Measurements from ENCODE around the gene HTATSF1.

The HTATSF1 gene

DNA sequence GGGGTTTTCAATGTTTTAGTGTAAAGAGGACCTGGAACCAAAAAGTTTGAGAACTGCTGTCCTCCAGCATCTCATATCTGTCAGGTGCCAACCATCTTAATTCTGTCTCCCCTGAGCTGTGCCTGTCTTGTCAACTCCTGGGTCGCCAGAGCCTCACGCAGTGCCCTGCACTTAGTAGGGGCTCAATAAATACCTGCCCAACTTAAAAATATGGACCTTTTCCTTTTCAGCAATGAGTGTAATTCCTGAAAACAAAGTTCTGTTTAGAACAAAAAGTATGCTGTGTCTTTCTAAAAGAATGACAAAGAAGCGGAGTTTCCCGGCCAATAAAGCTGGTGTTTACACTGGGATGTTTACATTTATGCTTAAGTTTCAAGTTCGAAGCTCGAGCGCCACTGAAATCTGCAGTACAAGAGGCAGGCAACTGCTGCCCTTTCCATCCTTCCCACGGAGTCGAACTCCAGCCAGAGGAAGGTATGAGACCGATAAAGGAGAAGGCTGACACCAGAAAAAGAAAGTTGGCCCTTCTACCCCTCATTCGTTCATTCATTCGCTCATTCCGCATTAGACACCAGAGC lies 1.1 kb upstream of the HTATSF1 start:
- peak overlapping the region; percentile 91 for H3K27ac ChIP-seq
- no peak for DNase-seq (ENCODE audit: low read depth, low spot score)

DNA sequence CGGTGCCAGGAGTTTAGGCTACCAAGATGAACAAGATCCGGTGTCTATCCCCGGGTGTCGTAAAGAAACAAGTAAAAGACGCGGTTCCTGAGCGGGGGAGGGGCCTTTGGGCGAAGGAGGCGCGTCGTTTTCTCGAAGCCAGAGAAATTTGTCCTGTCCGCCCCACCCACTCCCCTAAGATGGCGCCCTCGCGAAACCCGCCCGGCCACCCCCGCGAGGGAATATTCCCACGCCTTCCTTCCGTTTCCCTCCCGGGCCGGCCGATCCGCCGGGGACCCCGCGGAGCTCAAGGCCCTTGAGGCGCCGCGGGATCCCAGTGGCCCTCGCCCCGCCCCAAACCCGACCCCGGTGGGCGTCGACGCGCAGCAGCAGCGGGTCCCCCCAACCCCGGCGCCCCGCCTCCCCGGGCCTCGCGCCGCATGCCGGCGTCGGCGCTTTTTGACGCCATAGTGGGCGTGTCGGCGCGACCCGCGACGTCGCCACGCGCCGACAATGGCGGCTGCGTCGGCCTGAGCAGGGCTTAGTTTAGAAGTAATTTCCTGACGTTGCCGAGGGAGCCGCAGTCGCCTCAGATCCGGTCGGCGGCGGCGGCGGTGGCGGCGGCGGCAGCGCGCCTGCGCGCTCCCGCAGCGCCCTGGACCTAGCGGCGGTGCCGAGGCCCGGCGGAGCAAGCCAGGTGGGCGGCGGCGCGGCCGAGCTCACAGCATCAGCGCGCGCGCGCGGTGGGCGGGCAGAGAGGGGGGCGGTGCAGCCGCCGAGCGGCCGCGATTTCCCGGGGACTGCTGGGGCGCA lies 432 bp upstream of the HTATSF1 start:
- DNase-seq (ENCODE audit: low read depth, low spot score), result peak; percentile 18
- H3K27ac ChIP-seq, result peak overlapping the region; percentile 91

DNA sequence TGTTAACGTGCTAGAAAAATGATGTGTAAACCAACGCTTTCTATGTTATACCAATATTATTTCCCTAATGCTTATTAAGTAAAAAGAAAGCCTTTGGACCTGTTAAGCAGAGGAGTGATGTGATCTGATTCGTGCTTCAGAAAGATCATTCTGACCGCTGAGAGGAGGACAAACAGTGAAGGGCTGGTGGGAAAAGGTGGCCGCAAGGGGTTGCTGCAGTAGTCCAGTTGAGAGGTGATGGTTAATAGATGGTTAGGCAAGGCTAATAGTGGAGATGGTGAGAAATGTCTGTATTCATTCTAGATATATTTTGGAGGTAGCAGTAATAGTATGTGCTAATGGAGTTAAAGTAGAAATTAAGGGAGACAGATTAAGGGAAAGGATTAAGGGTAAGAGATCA lies 21.7 kb downstream of the HTATSF1 start:
- no peak overlapping the region for H3K27ac ChIP-seq
- no peak for DNase-seq (ENCODE audit: low read depth, low spot score)

DNA sequence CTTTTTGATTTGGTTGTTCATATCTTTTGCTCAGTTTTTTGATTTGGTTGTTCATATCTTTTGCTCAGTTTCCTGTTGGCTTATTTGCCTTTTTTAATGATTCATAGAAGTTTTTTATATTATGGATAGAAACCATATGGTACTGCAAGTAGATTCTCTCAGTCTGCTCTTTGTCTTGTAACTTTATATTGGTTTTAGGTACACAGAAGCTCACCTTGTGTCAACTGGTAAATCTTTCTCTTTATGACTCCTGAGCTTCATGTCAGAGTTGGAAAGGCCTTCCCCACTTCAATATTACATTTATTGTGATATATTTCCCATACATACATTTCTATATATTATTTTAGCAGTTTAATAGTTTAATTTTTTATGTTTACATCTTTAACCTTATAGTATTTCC lies 26.4 kb downstream of the HTATSF1 start:
- no peak for DNase-seq (ENCODE audit: low read depth, low spot score)
- no peak overlapping the region for H3K27ac ChIP-seq

DNA sequence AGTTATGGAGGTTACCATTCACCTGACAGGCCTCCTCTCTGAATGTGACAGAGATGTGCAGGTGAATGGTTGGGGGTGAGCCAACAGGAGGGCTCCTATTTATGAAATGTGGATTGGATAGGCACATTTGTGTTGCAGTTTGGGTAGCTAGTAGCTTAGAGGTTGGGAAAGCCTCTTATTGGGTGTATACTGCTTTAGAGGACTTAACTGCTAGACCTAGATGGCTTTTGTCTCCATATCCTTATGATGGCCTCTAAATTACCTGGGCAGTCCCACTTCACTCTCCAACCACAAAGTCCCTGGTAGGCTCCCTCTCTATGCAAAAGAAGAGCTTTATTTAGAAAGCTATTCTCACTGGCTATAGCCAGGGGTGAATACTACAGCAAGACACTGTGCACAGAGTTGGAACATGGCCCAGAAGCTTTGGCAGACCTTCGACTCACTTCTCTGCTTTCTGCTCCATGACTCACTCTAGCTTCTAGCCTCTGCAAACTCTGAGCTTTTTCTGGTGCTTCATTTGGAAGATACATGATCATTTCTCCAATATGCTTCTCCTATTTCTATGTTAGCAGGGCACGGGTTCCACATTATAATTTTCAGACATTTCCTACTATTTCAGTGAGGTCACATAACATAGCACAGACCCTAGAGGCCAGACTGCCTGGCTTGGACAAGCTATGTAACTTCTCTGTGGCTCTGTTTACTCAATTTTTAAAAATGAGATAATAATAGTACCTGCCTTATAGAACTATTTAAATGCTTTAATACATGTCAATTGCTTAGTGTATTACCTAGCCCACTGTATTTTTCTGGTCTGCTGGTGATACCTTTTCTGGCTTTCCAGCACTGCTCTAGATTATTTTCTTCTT lies 28.6 kb downstream of the HTATSF1 start:
- no peak overlapping the region for H3K27ac ChIP-seq
- DNase-seq (ENCODE audit: low read depth, low spot score), result peak; percentile 27

DNA sequence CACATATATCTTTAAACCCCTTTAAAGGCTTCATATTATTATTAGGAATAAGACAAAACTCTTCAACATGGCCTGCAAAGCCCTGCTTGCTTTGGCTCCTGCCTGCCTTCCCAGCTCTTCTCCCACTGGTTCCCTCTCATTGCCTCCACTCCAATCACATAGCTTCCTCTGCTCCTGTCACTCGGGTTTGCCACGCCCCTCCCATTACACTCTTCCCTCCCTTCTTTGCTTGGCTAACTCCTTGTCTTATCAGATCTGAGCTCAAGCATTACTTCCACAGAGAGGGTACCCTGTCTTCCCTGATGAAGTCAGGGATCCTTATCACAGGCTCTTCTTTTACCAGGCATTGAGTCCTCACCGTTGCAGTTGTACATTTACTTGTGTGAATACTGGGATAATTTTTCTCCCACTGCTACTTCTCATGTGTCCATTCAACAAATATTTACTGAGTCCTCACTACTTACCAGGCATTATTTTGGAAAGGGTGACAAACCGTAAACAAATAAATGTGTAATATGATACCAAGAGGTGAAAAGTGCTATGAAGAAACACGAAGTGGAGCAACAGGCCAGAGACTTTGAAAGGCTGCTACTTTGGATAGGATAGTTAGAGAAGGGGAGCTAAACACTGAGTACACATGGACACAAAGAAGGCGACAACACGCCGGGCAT lies 31.4 kb downstream of the HTATSF1 start:
- no peak overlapping the region for H3K27ac ChIP-seq
- no peak for DNase-seq (ENCODE audit: low read depth, low spot score)

DNA sequence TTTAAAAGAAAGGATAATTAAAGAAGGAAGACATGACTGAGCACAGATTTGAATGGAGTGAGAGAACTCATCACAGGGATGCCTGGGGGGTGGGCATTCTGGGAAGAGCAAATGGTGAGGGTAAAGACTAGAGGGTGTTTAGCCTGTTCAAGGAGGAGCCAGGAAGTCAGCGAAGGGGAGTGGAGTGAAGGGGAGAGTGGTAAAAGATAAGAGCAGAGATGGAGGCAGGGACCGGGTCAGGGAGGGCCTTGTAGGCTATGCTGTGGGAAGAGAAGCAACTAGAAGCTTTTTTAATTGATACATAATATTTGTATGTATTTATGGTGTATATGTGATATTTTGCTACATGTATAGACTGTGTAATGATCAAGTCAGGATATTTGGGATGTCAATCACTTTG lies 32.4 kb downstream of the HTATSF1 start:
- DNase-seq (ENCODE audit: low read depth, low spot score), result no peak
- H3K27ac ChIP-seq, result no peak overlapping the region

DNA sequence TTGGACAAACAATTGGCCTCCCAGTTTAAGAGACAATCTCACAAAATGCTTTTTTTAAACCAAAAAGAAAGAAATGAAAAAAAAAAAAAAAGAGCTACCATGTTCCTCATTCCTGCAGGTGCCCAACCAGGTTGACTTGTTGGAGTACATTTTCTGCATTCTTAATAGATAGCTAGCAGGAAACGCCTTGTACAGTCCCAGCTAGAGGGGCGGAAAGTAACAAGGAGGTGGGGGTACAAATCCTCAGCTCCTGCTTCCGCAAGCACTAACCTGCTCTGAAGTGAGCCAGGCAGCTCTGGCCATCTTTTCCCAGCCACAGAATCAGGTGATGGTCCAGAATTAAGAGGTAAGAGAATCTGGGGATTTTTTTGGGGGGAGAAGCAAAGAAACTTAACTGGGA lies 34.6 kb downstream of the HTATSF1 start, which contains the start of gene VGLL1:
Gene VGLL1, plus strand, starts transcription at position 265 of the 400 bp plus-strand sequence. CDS start 3,806 bp downstream, outside the sequence.
- peak within 1 kb of the TSS; percentile 32 for H3K27ac ChIP-seq
- peak; percentile 8 for DNase-seq (ENCODE audit: low read depth, low spot score)

DNA sequence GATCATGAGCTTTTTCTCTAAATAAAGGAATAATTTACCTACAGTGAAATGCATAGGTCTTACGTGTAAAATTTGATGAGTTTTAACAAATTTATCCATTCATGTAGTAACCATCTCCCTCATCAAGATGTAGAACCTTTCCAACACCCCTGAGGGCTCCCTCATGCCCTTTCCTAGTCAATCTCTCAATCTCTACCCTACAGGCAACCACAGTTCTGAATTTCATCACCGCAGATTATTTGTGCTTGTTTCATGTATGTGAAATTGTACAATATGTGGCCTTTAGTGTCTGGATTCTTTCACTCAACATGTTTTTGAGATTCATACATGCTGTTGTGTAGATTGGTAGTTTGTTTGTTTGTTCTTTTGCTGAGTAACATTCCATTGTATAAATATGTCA lies 36.7 kb downstream of the HTATSF1 start:
- H3K27ac ChIP-seq, result no peak overlapping the region
- no peak for DNase-seq (ENCODE audit: low read depth, low spot score)

DNA sequence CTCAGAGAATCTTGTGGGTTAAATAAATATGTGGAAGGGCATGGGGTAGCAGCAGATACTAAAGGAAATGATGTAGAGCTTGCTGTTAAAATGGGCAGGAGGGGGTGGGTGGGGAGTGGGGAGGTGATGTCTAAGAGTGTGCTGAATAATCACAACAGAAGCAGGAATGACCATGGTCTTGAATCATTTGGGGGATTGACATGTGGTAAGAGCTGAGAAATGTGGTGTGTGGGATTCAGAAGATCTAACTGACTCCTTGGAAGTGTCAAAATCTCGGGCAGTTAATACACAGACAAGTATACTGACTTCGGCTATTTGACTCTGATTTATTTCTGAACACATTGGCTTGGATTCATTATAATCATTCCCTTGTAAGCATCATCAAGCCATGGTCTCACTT lies 41.4 kb downstream of the HTATSF1 start:
- DNase-seq (ENCODE audit: low read depth, low spot score), result no peak
- H3K27ac ChIP-seq, result no peak overlapping the region

DNA sequence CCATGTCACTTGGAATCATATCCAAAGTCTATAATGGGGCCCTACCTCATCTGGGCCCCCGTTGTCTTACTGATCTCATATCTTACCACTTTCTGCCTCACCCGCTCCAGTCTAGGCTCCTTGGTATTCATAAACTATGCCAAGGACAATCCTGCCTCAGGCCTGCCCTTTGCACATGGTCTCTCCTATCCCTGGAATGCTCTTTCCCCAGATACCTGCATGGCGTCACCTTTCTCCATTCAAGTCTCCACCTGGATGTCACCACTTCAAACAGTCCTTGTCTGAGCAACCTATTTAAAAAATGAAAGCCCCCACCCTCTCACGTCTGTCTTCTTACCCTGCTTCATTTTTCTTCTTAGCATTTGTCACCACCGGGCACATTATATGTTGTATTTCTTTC lies 42.8 kb downstream of the HTATSF1 start:
- no peak for DNase-seq (ENCODE audit: low read depth, low spot score)
- H3K27ac ChIP-seq, result no peak overlapping the region

DNA sequence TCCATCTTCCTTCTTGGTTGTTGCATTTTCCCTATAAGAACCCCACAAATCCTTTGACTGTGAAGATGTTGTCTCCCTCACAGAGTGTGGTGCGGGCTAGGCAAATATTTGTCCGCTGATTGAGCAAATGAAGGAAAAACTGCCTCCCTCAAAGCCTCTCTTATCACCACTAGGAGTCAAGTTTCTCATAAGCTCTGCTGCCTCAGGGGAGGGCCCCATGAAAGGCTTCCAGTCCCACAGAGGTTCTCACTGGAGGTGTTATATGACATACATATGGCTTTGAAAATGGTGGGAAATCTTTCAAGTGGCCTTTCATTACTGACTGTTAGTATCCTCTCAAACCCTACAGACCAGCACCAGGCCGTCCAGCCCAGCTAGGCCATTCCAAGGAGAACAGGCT lies 43.9 kb downstream of the HTATSF1 start:
- H3K27ac ChIP-seq, result no peak overlapping the region
- no peak for DNase-seq (ENCODE audit: low read depth, low spot score)

DNA sequence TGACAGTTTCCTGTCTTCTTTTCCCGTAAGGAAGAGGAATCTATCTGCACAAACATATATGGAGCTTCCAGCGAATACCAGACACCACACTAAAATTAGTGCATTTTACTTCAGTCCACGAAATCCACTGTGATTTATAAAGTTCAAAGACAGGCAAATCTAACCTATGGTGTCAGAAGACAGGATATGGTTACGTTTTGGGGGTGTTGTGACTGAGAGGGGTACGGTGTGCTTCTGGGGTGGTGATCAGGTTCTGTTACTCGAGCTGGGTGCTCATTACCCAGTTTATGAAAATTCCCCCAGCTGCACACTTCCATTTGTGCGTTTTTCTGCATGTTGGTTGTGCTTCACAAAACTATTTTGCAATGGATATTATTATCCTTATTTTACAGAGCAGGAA lies 44.9 kb downstream of the HTATSF1 start:
- no peak overlapping the region for H3K27ac ChIP-seq
- DNase-seq (ENCODE audit: low read depth, low spot score), result no peak

DNA sequence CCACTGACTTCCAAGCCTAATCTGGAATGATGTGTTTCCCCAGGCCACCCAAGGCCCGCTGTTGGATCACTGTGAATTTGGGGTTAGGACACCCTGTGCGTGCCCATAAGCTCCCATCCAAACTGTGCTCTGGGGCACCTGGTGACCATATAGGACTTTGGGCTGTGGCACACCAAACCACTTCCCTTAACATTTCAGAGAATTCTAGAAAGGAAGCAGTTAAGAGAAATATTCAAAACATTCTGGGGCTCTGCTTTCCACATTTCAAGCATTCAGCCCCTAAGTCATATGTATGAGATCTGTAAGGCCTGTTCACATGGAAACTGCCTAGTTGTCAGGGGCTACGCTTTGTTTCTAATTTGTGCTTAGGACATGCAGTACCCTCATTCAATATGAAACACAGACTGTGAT lies 49.0 kb downstream of the HTATSF1 start:
- no peak for DNase-seq (ENCODE audit: low read depth, low spot score)
- H3K27ac ChIP-seq, result no peak overlapping the region

DNA sequence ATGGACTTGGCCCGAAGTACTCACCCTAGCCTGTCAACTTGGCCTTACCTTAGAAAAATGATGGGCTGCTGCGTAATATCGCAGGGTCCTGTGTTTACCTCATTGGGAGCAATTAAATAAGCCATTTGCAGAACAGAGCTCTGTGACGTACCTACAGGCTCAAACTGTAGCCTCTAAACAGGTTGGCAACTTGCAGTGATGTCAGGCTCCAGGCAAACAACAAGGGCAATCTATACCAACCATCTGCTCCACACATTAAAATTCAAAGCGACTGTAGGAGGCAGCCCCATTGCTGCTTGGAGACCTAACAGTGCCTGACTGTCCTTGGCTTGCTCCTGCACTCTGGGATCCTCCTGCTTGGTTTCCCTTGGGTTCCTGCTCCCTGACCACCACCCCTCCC lies 51.8 kb downstream of the HTATSF1 start:
- no peak for DNase-seq (ENCODE audit: low read depth, low spot score)

DNA sequence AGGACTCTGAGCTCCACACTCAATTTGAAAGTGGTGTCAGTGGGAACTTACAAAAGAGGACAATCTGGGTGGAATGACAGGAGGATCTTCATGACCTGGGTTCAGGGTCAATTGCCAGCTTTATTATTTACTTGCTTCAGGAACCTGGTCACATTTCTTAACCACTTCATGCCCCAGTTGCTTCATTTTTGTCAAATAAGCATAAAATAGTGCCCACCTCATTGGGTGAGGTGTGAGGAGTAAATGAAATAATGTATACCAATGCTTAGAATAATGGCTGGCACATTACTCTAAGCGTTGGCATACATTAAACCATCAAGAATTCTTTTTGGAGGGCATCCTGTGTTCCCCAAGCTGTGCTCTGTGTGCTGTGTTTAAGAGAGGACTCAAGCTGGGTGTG lies 54.0 kb downstream of the HTATSF1 start:
- DNase-seq (ENCODE audit: low read depth, low spot score), result no peak
- no peak overlapping the region for H3K27ac ChIP-seq

More for the DNA sequence above, 51.8 kb downstream of the HTATSF1 start:
- no peak overlapping the region for H3K27ac ChIP-seq

DNA sequence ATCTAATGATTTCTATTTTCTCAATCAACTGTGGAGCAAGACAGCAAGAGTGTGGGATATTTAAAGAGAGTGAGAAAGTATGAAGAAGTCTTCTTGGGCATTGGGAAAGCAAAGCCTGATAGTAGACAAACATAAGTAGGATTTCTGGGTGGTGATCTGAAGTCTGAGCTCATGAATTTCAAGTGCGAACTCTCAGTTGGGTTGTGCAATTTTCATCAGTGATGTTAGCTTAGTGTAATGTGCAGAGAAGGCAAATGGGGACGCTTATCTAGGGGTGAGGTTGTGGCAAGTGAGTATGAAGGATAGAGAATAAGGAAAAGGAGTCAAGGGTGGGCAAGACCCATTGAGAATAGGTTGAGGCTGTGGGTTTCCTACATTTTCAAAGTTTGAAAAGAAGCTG lies 58.3 kb downstream of the HTATSF1 start:
- DNase-seq (ENCODE audit: low read depth, low spot score), result no peak
- no peak overlapping the region for H3K27ac ChIP-seq
